ENCODE results near the gene JHY. TPM values are rescaled to one million over a fixed set of nuclear protein-coding genes. Genes with fewer than 3 reads are reported as not detected.

JHY gene
- total and polyA plus RNA-seq, 2 donors (not counting 1 experiment from before 2014, with no cell fraction given) = 2.3 to 5.1 TPM

GRCh38 chr11:122951211-122951610, 68.7 kb downstream of the JHY start:
- no peak overlapping the region for H3K4me3 ChIP-seq (ENCODE audit: control extremely low read depth in 1 of 5, extremely low read depth in 1 of 5, insufficient read depth in 1 of 5, low read depth in 2 of 5, low read length in 4 of 5)
- POLR2A ChIA-PET = no interaction called here
- 62% methylated on average over 2 of the region's 2 CpGs for WGBS (ENCODE audit: insufficient coverage)

GRCh38 chr11:122954455-122954854, 71.9 kb downstream of the JHY start:
- Histone ChIP-seq H3K27ac (ENCODE audit: low read length in 2 of 2) (no peak overlapping the region), H2AFZ (ENCODE audit: insufficient read depth, low read depth, low read length, poor library complexity, severe bottlenecking) (no peak overlapping the region), H3K27me3 (replicated peaks in 1 of 4; ENCODE audit: control extremely low read depth in 1 of 4, control insufficient read depth in 3 of 4, insufficient read depth in 4 of 4, low read length in 3 of 4) (no peaks in the 10 kb centered on the region), H3K79me2 (ENCODE audit: control insufficient read depth, insufficient read depth, low read length) (no peaks in the 10 kb centered on the region), H3K9me3 (ENCODE audit: control extremely low read depth in 1 of 3, control insufficient read depth in 2 of 3, insufficient read depth in 1 of 3, low read length in 2 of 3) (no peaks in the 10 kb centered on the region), H3K36me3 (replicated peaks in 1 of 2; ENCODE audit: control extremely low read depth in 1 of 2, control insufficient read depth in 1 of 2, extremely low read depth in 1 of 2, insufficient read depth in 2 of 2, low read length in 1 of 2) (no peaks in the 10 kb centered on the region), H3K9ac (ENCODE audit: low read length) (no peak overlapping the region), H3K4me3 (ENCODE audit: control extremely low read depth in 1 of 5, extremely low read depth in 1 of 5, insufficient read depth in 1 of 5, low read depth in 2 of 5, low read length in 4 of 5) (no peak overlapping the region), H3K4me1 (ENCODE audit: control insufficient read depth in 2 of 2, insufficient read depth in 2 of 2, low read length in 2 of 2) (no peaks in the 10 kb centered on the region), H4K20me1 (ENCODE audit: control insufficient read depth, insufficient read depth, low read length, poor library complexity, severe bottlenecking) (no peaks in the 10 kb centered on the region), H3K4me2 (replicated peaks; ENCODE audit: low read depth, low read length, poor library complexity, severe bottlenecking) (no peak overlapping the region)
- POLR2A ChIA-PET = no interaction called here
- no peaks in the 10 kb centered on the region for H3K27me3 Mint-ChIP-seq
- DNase-seq (no peak), ATAC-seq (ENCODE audit: low read depth) (no peak)
- no peak overlapping the region for H3K4me3 Mint-ChIP-seq
- no peak overlapping the region for H3K27ac Mint-ChIP-seq
- WGBS (ENCODE audit: insufficient coverage) = 40% methylated on average over 1 of the region's 4 CpGs
- no peak for TF ChIP-seq EZH2 (IDR thresholded peaks at IDR 0.05; ENCODE audit: borderline replicate concordance, insufficient read depth, low read depth, low read length, poor library complexity, severe bottlenecking)
- TF ChIP-seq CTCF (IDR thresholded peaks at IDR 0.05) = no peak
- CTCF ChIA-PET = no interaction called here
- intact Hi-C loops (cut with micrococcal nuclease) = no loop called here
- H3K4me1 Mint-ChIP-seq = no peaks in the 10 kb centered on the region
- no peaks in the 10 kb centered on the region for H3K9me3 Mint-ChIP-seq (ENCODE audit: insufficient read depth)

More at GRCh38 chr11:122951211-122951610, 68.7 kb downstream of the JHY start:
- Histone ChIP-seq H3K27me3 (replicated peaks in 1 of 4; ENCODE audit: control extremely low read depth in 1 of 4, control insufficient read depth in 3 of 4, insufficient read depth in 4 of 4, low read length in 3 of 4) (no peaks in the 10 kb centered on the region), H3K27ac (ENCODE audit: low read length in 2 of 2) (no peak overlapping the region), H4K20me1 (ENCODE audit: control insufficient read depth, insufficient read depth, low read length, poor library complexity, severe bottlenecking) (no peaks in the 10 kb centered on the region), H3K36me3 (replicated peaks in 1 of 2; ENCODE audit: control extremely low read depth in 1 of 2, control insufficient read depth in 1 of 2, extremely low read depth in 1 of 2, insufficient read depth in 2 of 2, low read length in 1 of 2) (no peaks in the 10 kb centered on the region), H2AFZ (ENCODE audit: insufficient read depth, low read depth, low read length, poor library complexity, severe bottlenecking) (no peak overlapping the region), H3K9ac (ENCODE audit: low read length) (no peak overlapping the region), H3K79me2 (ENCODE audit: control insufficient read depth, insufficient read depth, low read length) (no peaks in the 10 kb centered on the region), H3K4me1 (ENCODE audit: control insufficient read depth in 2 of 2, insufficient read depth in 2 of 2, low read length in 2 of 2) (no peaks in the 10 kb centered on the region), H3K4me2 (replicated peaks; ENCODE audit: low read depth, low read length, poor library complexity, severe bottlenecking) (no peak overlapping the region), H3K9me3 (ENCODE audit: control extremely low read depth in 1 of 3, control insufficient read depth in 2 of 3, insufficient read depth in 1 of 3, low read length in 2 of 3) (no peaks in the 10 kb centered on the region)
- intact Hi-C loops (cut with micrococcal nuclease) = no loop called here
- no peak overlapping the region for H3K27ac Mint-ChIP-seq
- CTCF ChIA-PET = no interaction called here
- no peaks in the 10 kb centered on the region for H3K4me1 Mint-ChIP-seq
- TF ChIP-seq EZH2 (IDR thresholded peaks at IDR 0.05; ENCODE audit: borderline replicate concordance, insufficient read depth, low read depth, low read length, poor library complexity, severe bottlenecking) (no peak), CTCF (IDR thresholded peaks at IDR 0.05) (no peak)
- peaks cover 5% of the 10 kb centered on the region for H3K27me3 Mint-ChIP-seq
- no peak overlapping the region for H3K4me3 Mint-ChIP-seq
- ATAC-seq (ENCODE audit: low read depth) (no peak), DNase-seq (no peak)
- no peaks in the 10 kb centered on the region for H3K9me3 Mint-ChIP-seq (ENCODE audit: insufficient read depth)

Measured in B cell (primary cell).